Astrocyte (in vitro differentiated cells and primary cell): ENCODE data around the gene TMEM221. TPM values are rescaled to one million over a fixed set of nuclear protein-coding genes. Genes with fewer than 3 reads are reported as not detected.

ENCODE experiments used
- DNase-seq: peaks from one replicate; pipeline ENCODE4 v3.0.0-alpha.2; 2010; ENCODE audit warnings: low read depth
- FAIRE-seq: peaks from 2 replicates; lab custom pipeline; 2011; peaks lifted over from hg19 to GRCh38; lab: Jason Lieb, UNC
- H2AFZ ChIP-seq: 2 replicates; pipeline ENCODE4 v1.6.0; 2012; ENCODE audit warnings: low read depth, low read length, inconsistent platforms
- H3K27ac ChIP-seq: 2 replicates; pipeline ENCODE4 v1.5.1; 2011; ENCODE audit warnings: low read depth, low read length, inconsistent platforms
- H3K27me3 ChIP-seq: 2 replicates; pipeline ENCODE4 v1.6.0; 2011; ENCODE audit warnings: low read length, inconsistent platforms; ENCODE audit not compliant: insufficient read depth
- H3K36me3 ChIP-seq: 2 replicates; pipeline ENCODE4 v1.5.1; 2011; ENCODE audit warnings: low read length, inconsistent platforms; ENCODE audit not compliant: insufficient read depth
- H3K4me1 ChIP-seq: 2 replicates; pipeline ENCODE4 v1.5.1; 2011; ENCODE audit warnings: low read length, inconsistent platforms; ENCODE audit not compliant: insufficient read depth
- H3K4me2 ChIP-seq: 2 replicates; pipeline ENCODE4 v1.6.0; 2012; ENCODE audit warnings: low read length, inconsistent platforms
- H3K4me3 ChIP-seq: 2 replicates; pipeline ENCODE4 v1.5.1; 2011; ENCODE audit warnings: low read depth, mild to moderate bottlenecking, low read length, inconsistent platforms; ENCODE audit not compliant: insufficient read depth
- H3K79me2 ChIP-seq: 2 replicates; pipeline ENCODE4 v1.6.0; 2012; ENCODE audit warnings: mild to moderate bottlenecking, low read length, inconsistent platforms; ENCODE audit not compliant: insufficient read depth
- H3K9ac ChIP-seq: 2 replicates; pipeline ENCODE4 v1.6.0; 2012; ENCODE audit warnings: mild to moderate bottlenecking, low read length, inconsistent platforms
- H3K9me3 ChIP-seq: 2 replicates; pipeline ENCODE4 v1.5.1; 2012; ENCODE audit warnings: low read depth, mild to moderate bottlenecking, low read length, inconsistent platforms; ENCODE audit not compliant: insufficient read depth
- H4K20me1 ChIP-seq: 2 replicates; pipeline ENCODE4 v1.6.0; 2012; ENCODE audit warnings: low read length, inconsistent platforms; ENCODE audit not compliant: insufficient read depth
- H3K27ac Mint-ChIP-seq: one replicate; pipeline ENCODE4 v1.8.0; 2021; ENCODE audit warnings: mild to moderate bottlenecking, mixed read lengths; ENCODE audit not compliant: unreplicated experiment
- H3K27me3 Mint-ChIP-seq: one replicate; pipeline ENCODE4 v1.8.0; 2021; ENCODE audit warnings: low read depth, mixed read lengths; ENCODE audit not compliant: unreplicated experiment
- H3K36me3 Mint-ChIP-seq: one replicate; pipeline ENCODE4 v1.8.0; 2021; ENCODE audit warnings: low read depth, mixed read lengths; ENCODE audit not compliant: unreplicated experiment
- H3K4me1 Mint-ChIP-seq: one replicate; pipeline ENCODE4 v1.8.0; 2021; ENCODE audit warnings: low read depth, mixed read lengths; ENCODE audit not compliant: unreplicated experiment
- H3K4me3 Mint-ChIP-seq: one replicate; pipeline ENCODE4 v1.8.0; 2021; ENCODE audit warnings: mild to moderate bottlenecking, moderate library complexity, mixed read lengths; ENCODE audit not compliant: unreplicated experiment
- H3K9me3 Mint-ChIP-seq: one replicate; pipeline ENCODE4 v1.8.0; 2021; ENCODE audit warnings: mild to moderate bottlenecking, mixed read lengths; ENCODE audit not compliant: unreplicated experiment
- CTCF ChIP-seq: IDR thresholded peaks from 2 replicates; pipeline ENCODE4 v1.5.1; 2011; ENCODE audit warnings: low read depth, mild to moderate bottlenecking, inconsistent platforms, low read length, moderate library complexity; ENCODE audit not compliant: insufficient read depth
- EZH2 ChIP-seq: IDR thresholded peaks from 2 replicates; pipeline ENCODE4 v1.6.1; 2012; ENCODE audit warnings: mild to moderate bottlenecking, low read length, inconsistent platforms; ENCODE audit not compliant: insufficient read depth
- total RNA-seq: library from RNA; stranded (reverse); gene quantifications from 2 replicates; pipeline ENCODE4 v1.2.1, GENCODE V29; 2021

Gene TMEM221
- total RNA-seq, 1 donor from 2014 or later: 0.23 TPM

- Mint-ChIP-seq H3K36me3 (no peaks in the 10 kb centered on the region), H3K4me1 (no peaks in the 10 kb centered on the region), H3K4me3 (no peak overlapping the region), H3K27ac (no peak overlapping the region), H3K27me3 (peaks cover 6% of the 10 kb centered on the region), H3K9me3 (no peaks in the 10 kb centered on the region)
- H3K27ac ChIP-seq: no peak overlapping the region
- H3K27me3 ChIP-seq: peaks cover 2% of the 10 kb centered on the region
- H4K20me1 ChIP-seq: no peaks in the 10 kb centered on the region
- no peak overlapping the region for H3K9ac ChIP-seq
- H3K4me3 ChIP-seq: no peak overlapping the region
- DNase-seq (no peak), FAIRE-seq (no peak)
- H3K9me3 ChIP-seq: peaks cover 2% of the 10 kb centered on the region
- no peaks in the 10 kb centered on the region for H3K36me3 ChIP-seq
- no peak overlapping the region for H3K4me2 ChIP-seq
- H3K79me2 ChIP-seq: no peaks in the 10 kb centered on the region
- no peak overlapping the region for H2AFZ ChIP-seq
- H3K4me1 ChIP-seq: no peaks in the 10 kb centered on the region
- TF ChIP-seq CTCF (no peak), EZH2 (no peak)
Observed at GRCh38 chr19:17436094-17436873, 12.2 kb downstream of the TMEM221 start.

- no peak overlapping the region for H3K27ac Mint-ChIP-seq
- peaks cover 2% of the 10 kb centered on the region for H3K9me3 ChIP-seq
- DNase-seq: no peak
- TF ChIP-seq CTCF: no peak
- no peak for TF ChIP-seq EZH2
- no peak overlapping the region for H3K4me3 Mint-ChIP-seq
- H3K4me1 ChIP-seq: no peaks in the 10 kb centered on the region
- no peak overlapping the region for H3K4me2 ChIP-seq
- H2AFZ ChIP-seq: no peak overlapping the region
- H4K20me1 ChIP-seq: no peaks in the 10 kb centered on the region
- no peaks in the 10 kb centered on the region for H3K79me2 ChIP-seq
- peaks cover 2% of the 10 kb centered on the region for H3K27me3 ChIP-seq
- no peak overlapping the region for H3K9ac ChIP-seq
- no peak for FAIRE-seq
- H3K4me1 Mint-ChIP-seq: no peaks in the 10 kb centered on the region
- no peaks in the 10 kb centered on the region for H3K9me3 Mint-ChIP-seq
- H3K27me3 Mint-ChIP-seq: peaks cover 6% of the 10 kb centered on the region
- H3K4me3 ChIP-seq: no peak overlapping the region
- H3K36me3 ChIP-seq: no peaks in the 10 kb centered on the region
- no peak overlapping the region for H3K27ac ChIP-seq
- no peaks in the 10 kb centered on the region for H3K36me3 Mint-ChIP-seq
Observed at GRCh38 chr19:17435218-17435617, 13.2 kb downstream of the TMEM221 start.

GRCh38 chr19:17431417-17431816 lies 17.1 kb downstream of the TMEM221 start:
- Histone ChIP-seq H3K27ac (no peak overlapping the region), H3K4me3 (no peak overlapping the region), H3K4me2 (no peak overlapping the region), H3K36me3 (no peaks in the 10 kb centered on the region), H2AFZ (no peak overlapping the region), H3K79me2 (no peaks in the 10 kb centered on the region), H3K4me1 (no peaks in the 10 kb centered on the region), H4K20me1 (no peaks in the 10 kb centered on the region), H3K27me3 (no peaks in the 10 kb centered on the region), H3K9ac (no peak overlapping the region), H3K9me3 (peaks cover 2% of the 10 kb centered on the region)
- Mint-ChIP-seq H3K9me3 (no peaks in the 10 kb centered on the region), H3K27me3 (peaks cover 2% of the 10 kb centered on the region), H3K4me1 (no peaks in the 10 kb centered on the region), H3K36me3 (no peaks in the 10 kb centered on the region), H3K27ac (no peak overlapping the region), H3K4me3 (no peak overlapping the region)
- no peak for TF ChIP-seq CTCF
- TF ChIP-seq EZH2: no peak
- no peak for FAIRE-seq
- no peak for DNase-seq
